ENCODE data around the gene STOML1. TPM values are rescaled to one million over a fixed set of nuclear protein-coding genes. Genes with fewer than 3 reads are reported as not detected.

The STOML1 gene
- total RNA-seq, 1 experiment from 2014 or later, result 5.4 TPM

GRCh38 chr15:74027688-74028087 lies 35.6 kb upstream of the STOML1 start:
- CTCF ChIA-PET, result interaction anchor here (0.9 to 6.8 kb wide), 6 partner anchors 10 to 77 kb away, joined by 3 to 43 read pairs (median 8); partner anchors contain the start of gene PML
- TF ChIP-seq, protein P1, sequence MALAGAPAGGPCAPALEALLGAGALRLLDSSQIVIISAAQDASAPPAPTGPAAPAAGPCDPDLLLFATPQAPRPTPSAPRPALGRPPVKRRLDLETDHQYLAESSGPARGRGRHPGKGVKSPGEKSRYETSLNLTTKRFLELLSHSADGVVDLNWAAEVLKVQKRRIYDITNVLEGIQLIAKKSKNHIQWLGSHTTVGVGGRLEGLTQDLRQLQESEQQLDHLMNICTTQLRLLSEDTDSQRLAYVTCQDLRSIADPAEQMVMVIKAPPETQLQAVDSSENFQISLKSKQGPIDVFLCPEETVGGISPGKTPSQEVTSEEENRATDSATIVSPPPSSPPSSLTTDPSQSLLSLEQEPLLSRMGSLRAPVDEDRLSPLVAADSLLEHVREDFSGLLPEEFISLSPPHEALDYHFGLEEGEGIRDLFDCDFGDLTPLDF (CRISPR knock-in tag; IDR thresholded peaks at IDR 0.05), result no peak
- no peak for TF ChIP-seq SMAD3 (CRISPR knock-in tag; IDR thresholded peaks at IDR 0.05; ENCODE audit: borderline replicate concordance)
- TF ChIP-seq ZNF671 (CRISPR knock-in tag; IDR thresholded peaks at IDR 0.05), result no peak
- no peak for TF ChIP-seq ZBTB43 (CRISPR knock-in tag; IDR thresholded peaks at IDR 0.05)
- TF ChIP-seq OVOL2 (CRISPR knock-in tag; IDR thresholded peaks at IDR 0.05; ENCODE audit: borderline replicate concordance), result no peak
- Mint-ChIP-seq H3K9me3 (no peaks in the 10 kb centered on the region), H3K36me3 (peaks cover 20% of the 10 kb centered on the region), H3K4me1 (no peaks in the 10 kb centered on the region), H3K27me3 (ENCODE audit: low read depth) (no peaks in the 10 kb centered on the region), H3K27ac (0 out of 2 replicates have a peak overlapping the region, but pooled peaks have one; percentile 48), H3K4me3 (no peak overlapping the region)
- POLR2A ChIA-PET, result no interaction called here
- ATAC-seq, result no peak
- no peak for DNase-seq (ENCODE audit: low spot score)

GRCh38 chr15:74025436-74025835 lies 33.3 kb upstream of the STOML1 start:
- Mint-ChIP-seq H3K27ac (no peak overlapping the region), H3K4me1 (no peaks in the 10 kb centered on the region), H3K9me3 (no peaks in the 10 kb centered on the region), H3K36me3 (peaks cover 22% of the 10 kb centered on the region), H3K27me3 (ENCODE audit: low read depth) (no peaks in the 10 kb centered on the region), H3K4me3 (no peak overlapping the region)
- ChIA-PET CTCF (interaction anchor here (1.2 to 6.8 kb wide), 4 partner anchors 12 to 286 kb away, joined by 3 to 43 read pairs (median 4); no protein-coding TSS in a partner anchor), POLR2A (no interaction called here)
- no peak for DNase-seq (ENCODE audit: low spot score)
- ATAC-seq, result no peak
- TF ChIP-seq JUN (CRISPR knock-in tag; IDR thresholded peaks at IDR 0.05) (no peak), ERG (CRISPR knock-in tag; IDR thresholded peaks at IDR 0.05) (no peak), E2F5 (CRISPR knock-in tag; IDR thresholded peaks at IDR 0.05) (no peak), ZBTB43 (CRISPR knock-in tag; IDR thresholded peaks at IDR 0.05) (no peak), HMGA2 (CRISPR knock-in tag; IDR thresholded peaks at IDR 0.05) (no peak), MXD4 (CRISPR knock-in tag; IDR thresholded peaks at IDR 0.05; ENCODE audit: borderline replicate concordance) (no peak), ATF1 (CRISPR knock-in tag; IDR thresholded peaks at IDR 0.05) (no peak), ARID4B (CRISPR knock-in tag; IDR thresholded peaks at IDR 0.05; ENCODE audit: borderline replicate concordance) (no peak), TEAD4 (CRISPR knock-in tag; IDR thresholded peaks at IDR 0.05) (no peak), RELA (CRISPR knock-in tag; IDR thresholded peaks at IDR 0.05; ENCODE audit: borderline replicate concordance) (no peak), SP1 (CRISPR knock-in tag; conservative IDR thresholded peaks at IDR 0.05) (no peak), SMAD4 (CRISPR knock-in tag; IDR thresholded peaks at IDR 0.05) (no peak), NFYB (CRISPR knock-in tag; conservative IDR thresholded peaks at IDR 0.05; ENCODE audit: low read depth) (no peak), IRF2 (CRISPR knock-in tag; IDR thresholded peaks at IDR 0.05; ENCODE audit: borderline replicate concordance, low read depth) (no peak)
- TF ChIP-seq, protein P2, sequence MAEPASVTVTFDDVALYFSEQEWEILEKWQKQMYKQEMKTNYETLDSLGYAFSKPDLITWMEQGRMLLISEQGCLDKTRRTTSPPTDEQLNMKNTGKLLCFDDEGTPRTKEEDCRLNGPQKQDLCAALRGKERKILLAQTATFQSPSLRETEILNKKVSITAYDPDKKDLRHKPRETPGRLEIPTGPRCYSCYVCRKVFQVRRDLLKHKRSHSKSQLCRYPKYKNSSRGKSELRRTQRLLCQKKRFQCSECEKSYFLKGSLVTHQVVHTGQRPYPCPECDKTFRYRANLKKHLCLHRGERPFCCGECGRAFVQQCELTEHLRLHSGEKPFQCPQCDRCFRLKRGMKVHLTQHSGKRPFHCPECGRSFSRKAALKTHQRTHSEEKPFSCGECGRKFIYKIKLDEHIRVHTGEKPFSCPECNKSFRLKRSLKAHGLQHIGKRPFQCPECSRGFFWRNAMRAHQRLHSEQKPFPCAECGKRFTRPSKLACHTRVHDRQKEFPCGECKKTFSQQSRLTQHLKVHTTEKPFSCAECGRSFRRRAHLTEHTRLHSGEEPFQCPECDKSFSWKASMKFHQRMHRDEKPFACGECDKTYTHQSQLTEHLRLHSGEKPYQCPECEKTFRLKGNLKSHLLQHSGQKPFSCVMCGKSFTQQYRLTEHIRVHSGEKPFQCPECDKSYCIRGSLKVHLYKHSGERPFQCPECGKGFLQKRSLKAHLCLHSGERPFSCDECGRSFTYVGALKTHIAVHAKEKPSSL (CRISPR knock-in tag; conservative IDR thresholded peaks at IDR 0.05), result no peak
- TF ChIP-seq, protein P3, sequence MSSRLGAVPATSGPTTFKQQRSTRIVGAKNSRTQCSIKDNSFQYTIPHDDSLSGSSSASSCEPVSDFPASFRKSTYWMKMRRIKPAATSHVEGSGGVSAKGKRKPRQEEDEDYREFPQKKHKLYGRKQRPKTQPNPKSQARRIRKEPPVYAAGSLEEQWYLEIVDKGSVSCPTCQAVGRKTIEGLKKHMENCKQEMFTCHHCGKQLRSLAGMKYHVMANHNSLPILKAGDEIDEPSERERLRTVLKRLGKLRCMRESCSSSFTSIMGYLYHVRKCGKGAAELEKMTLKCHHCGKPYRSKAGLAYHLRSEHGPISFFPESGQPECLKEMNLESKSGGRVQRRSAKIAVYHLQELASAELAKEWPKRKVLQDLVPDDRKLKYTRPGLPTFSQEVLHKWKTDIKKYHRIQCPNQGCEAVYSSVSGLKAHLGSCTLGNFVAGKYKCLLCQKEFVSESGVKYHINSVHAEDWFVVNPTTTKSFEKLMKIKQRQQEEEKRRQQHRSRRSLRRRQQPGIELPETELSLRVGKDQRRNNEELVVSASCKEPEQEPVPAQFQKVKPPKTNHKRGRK (CRISPR knock-in tag; IDR thresholded peaks at IDR 0.05; ENCODE audit: borderline replicate concordance), result no peak

All from WTC11 (cell line).